ENCODE measurements around the gene LENG9.
A peak's percentile ranks its signal among the peaks of the same experiment; 100 is the strongest.
"Not testable (repeated sequence)": the region's sequence is repeated elsewhere in the genome, so short reads cannot be mapped to it uniquely, and the experiment has no call there.

Gene LENG9

GRCh38 chr19:54457773-54458647, 5.6 kb downstream of the LENG9 start:
- no peak for DNase-seq

GRCh38 chr19:54456423-54457373, 6.9 kb downstream of the LENG9 start:
- no peak for DNase-seq

GRCh38 chr19:54455786-54456422, 7.7 kb downstream of the LENG9 start:
- no peak for DNase-seq

- no peak for DNase-seq
Observed at GRCh38 chr19:54454781-54455675, 8.6 kb downstream of the LENG9 start.

- no peak for DNase-seq
Observed at GRCh38 chr19:54453921-54454780, 9.4 kb downstream of the LENG9 start.

- no peak for DNase-seq
Observed at GRCh38 chr19:54452626-54453025, 11.0 kb downstream of the LENG9 start.

GRCh38 chr19:54451997-54452396, 11.6 kb downstream of the LENG9 start:
- no peak for DNase-seq

- no peak for DNase-seq
Observed at GRCh38 chr19:54451331-54451871, 12.2 kb downstream of the LENG9 start.

- DNase-seq = no peak
Observed at GRCh38 chr19:54449701-54450069, 13.9 kb downstream of the LENG9 start.

- DNase-seq = peak; percentile 98
Observed at GRCh38 chr19:54448774-54449700, 14.5 kb downstream of the LENG9 start, which contains the start of gene LENG8. LENG8 (plus strand) TSS chr19:54449199; CDS start chr19:54451345, 2,146 bp downstream.

GRCh38 chr19:54448040-54448773, 15.4 kb downstream of the LENG9 start:
- DNase-seq = peak; percentile 53

- DNase-seq = not testable (repeated sequence)
Observed at GRCh38 chr19:54446349-54446748, 17.2 kb downstream of the LENG9 start.

- DNase-seq = no peak
Observed at GRCh38 chr19:54444737-54445136, 18.8 kb downstream of the LENG9 start.

GRCh38 chr19:54440641-54441040, 22.9 kb downstream of the LENG9 start:
- no peak for DNase-seq

- no peak for DNase-seq
Observed at GRCh38 chr19:54439174-54439851, 24.3 kb downstream of the LENG9 start.

- DNase-seq = no peak
Observed at GRCh38 chr19:54436628-54437252, 26.8 kb downstream of the LENG9 start.

- DNase-seq = no peak
Observed at GRCh38 chr19:54436031-54436523, 27.5 kb downstream of the LENG9 start.
